Measurements from ENCODE around the gene PCDHGA9.
"Not testable (repeated sequence)": the region's sequence is repeated elsewhere in the genome, so short reads cannot be mapped to it uniquely, and the experiment has no call there.

PCDHGA9 gene

GRCh38 chr5:141422742-141423291, 20.2 kb downstream of the PCDHGA9 start:
- DNase-seq (ENCODE audit: low spot score), result no peak
- TF ChIP-seq CTCF (IDR thresholded peaks at IDR 0.05), result no peak
- Histone ChIP-seq H3K4me3 (peak overlapping the region; percentile 47), H3K27ac (no peak overlapping the region)

- H3K4me3 ChIP-seq, result peak overlapping the region; percentile 35
- no peak for DNase-seq (ENCODE audit: low spot score)
These were observed 25.3 kb downstream of the PCDHGA9 start for GRCh38 chr5:141427783-141428426.

GRCh38 chr5:141430332-141431113, 27.9 kb downstream of the PCDHGA9 start, which contains the start of gene PCDHGA12:
PCDHGA12 (plus strand) TSS chr5:141430507; CDS start chr5:141430760, 253 bp downstream.
- Histone ChIP-seq H3K4me3 (peak within 1 kb of the TSS; percentile 57), H3K27ac (peak within 1 kb of the TSS in 1 of 2 donors; percentile 18)
- DNase-seq (ENCODE audit: low spot score), result no peak
- TF ChIP-seq CTCF (IDR thresholded peaks at IDR 0.05), result no peak

More at GRCh38 chr5:141427783-141428426, 25.3 kb downstream of the PCDHGA9 start:
- no peak for TF ChIP-seq CTCF (IDR thresholded peaks at IDR 0.05)
- no peak overlapping the region for H3K27ac ChIP-seq

- peak overlapping the region; percentile 57 for H3K4me3 ChIP-seq
- TF ChIP-seq CTCF (IDR thresholded peaks at IDR 0.05), result no peak
These were observed 28.7 kb downstream of the PCDHGA9 start for GRCh38 chr5:141431286-141431685.

GRCh38 chr5:141432308-141432707, 29.7 kb downstream of the PCDHGA9 start:
- DNase-seq (ENCODE audit: low spot score); H3K27ac ChIP-seq: not testable (repeated sequence)
- H3K4me3 ChIP-seq, result peak overlapping the region; percentile 35

More at GRCh38 chr5:141431286-141431685, 28.7 kb downstream of the PCDHGA9 start:
- peak overlapping the region in 1 of 2 donors; percentile 18 for H3K27ac ChIP-seq
- DNase-seq (ENCODE audit: low spot score), result no peak

GRCh38 chr5:141432726-141433125, 30.1 kb downstream of the PCDHGA9 start:
- H3K27ac ChIP-seq; DNase-seq (ENCODE audit: low spot score): not testable (repeated sequence)
- peak overlapping the region; percentile 35 for H3K4me3 ChIP-seq

GRCh38 chr5:141434006-141434405, 31.4 kb downstream of the PCDHGA9 start:
- H3K27ac ChIP-seq, result no peak overlapping the region
- TF ChIP-seq CTCF (IDR thresholded peaks at IDR 0.05), result no peak
- H3K4me3 ChIP-seq, result no peak overlapping the region
- DNase-seq (ENCODE audit: low spot score), result no peak

All from coronary artery (tissue), 2 donors.